ENCODE measurements around the gene CLDN7. TPM values are rescaled to one million over a fixed set of nuclear protein-coding genes. Genes with fewer than 3 reads are reported as not detected.

CLDN7 gene
- total RNA-seq, 1 donor from 2014 or later = 0.75 TPM

DNA sequence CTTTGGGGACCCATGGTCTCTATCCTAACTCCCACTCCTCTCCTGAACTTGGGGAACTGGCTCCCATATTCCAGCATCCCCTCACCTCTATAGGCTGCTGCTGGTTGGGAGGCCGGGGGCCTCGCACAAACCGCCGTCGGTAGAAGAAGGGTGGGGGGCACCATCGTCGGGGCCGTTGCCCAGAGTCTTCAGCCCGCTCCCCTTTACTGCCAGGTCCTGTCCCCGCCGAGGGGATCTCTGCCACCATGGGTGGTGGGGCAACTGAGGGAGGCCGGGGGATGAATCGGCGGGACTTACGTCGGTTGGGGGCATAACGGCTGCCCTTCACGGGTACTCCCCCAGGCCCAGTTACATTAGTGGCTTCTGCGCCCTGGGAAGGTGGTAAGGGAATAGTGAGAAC, 27.9 kb upstream of the CLDN7 start:
- intact Hi-C loops (cut with DNase I) = no loop called here
- DNase-seq (ENCODE audit: low spot score) = no peak

DNA sequence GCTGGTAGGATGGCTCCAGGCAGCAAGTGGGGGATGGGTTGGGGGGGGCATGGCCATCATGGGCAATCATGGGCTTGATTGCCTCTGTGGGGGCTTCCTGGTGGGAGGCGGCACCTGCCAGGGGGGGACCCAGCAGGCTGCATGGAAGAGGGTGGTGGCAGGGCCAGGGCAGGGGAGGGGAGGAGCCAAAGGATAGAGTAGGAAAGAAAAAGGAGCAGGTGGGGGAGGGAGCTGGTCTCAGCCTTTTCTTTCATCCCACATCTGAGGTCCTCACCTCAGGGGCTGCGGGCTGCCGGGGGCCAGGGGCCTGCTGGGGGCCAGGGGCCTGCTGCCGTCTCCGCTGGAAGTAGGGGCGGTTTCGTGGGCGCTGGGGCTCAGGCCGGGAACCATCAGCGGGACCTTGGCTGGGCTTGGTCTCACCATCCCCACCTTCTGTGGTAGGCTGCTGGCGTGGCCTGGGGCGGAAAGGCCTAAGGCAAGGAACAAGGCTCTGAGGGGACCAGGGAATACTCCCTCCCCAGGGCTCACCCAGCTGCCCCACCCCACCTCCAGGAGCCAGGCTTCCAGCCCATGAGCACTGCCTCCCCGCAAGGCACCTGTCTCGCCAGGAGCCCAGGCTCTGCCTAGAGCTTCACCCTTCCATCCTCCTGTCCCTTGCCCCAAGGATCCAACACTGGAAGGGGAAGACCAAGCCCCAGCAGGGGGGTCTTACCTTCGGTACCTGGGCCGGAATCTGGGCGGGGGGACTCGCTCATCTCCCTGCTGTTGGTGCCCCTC, 27.2 kb upstream of the CLDN7 start:
- DNase-seq (ENCODE audit: low spot score) = no peak
- intact Hi-C loops (cut with DNase I) = no loop called here

DNA sequence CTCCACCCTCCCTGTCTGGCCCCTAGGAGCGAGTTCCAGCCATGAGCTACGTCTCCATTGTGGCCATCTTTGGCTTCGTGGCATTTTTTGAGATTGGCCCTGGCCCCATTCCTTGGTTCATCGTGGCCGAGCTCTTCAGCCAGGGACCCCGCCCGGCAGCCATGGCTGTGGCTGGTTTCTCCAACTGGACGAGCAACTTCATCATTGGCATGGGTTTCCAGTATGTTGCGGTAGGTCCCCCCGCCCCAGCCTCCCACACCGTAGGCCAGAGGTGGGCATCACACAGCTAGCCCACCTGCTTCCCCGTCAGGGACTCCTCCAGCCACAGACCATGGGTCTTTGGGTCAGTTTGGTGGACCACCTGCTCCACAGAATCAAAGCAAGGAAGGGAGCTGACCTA, 23.4 kb upstream of the CLDN7 start:
- intact Hi-C loops (cut with DNase I) = no loop called here
- DNase-seq (ENCODE audit: low spot score) = peak; percentile 63

DNA sequence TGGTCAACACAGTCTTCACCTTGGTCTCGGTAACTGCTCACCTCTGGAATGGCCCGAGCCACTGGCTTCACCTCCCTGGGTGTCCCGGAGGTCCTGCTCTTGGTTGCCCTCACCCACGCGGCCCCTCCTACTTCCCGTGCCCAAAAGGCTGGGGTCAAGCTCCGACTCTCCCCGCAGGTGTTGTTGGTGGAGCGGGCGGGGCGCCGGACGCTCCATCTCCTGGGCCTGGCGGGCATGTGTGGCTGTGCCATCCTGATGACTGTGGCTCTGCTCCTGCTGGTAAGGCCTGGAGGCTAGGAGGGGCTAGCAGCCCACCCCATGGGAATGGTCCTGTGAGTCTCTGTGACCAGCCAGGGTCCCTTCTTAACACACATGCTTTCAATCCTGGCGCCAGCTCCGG, 22.6 kb upstream of the CLDN7 start:
- DNase-seq (ENCODE audit: low spot score) = no peak
- intact Hi-C loops (cut with DNase I) = no loop called here

DNA sequence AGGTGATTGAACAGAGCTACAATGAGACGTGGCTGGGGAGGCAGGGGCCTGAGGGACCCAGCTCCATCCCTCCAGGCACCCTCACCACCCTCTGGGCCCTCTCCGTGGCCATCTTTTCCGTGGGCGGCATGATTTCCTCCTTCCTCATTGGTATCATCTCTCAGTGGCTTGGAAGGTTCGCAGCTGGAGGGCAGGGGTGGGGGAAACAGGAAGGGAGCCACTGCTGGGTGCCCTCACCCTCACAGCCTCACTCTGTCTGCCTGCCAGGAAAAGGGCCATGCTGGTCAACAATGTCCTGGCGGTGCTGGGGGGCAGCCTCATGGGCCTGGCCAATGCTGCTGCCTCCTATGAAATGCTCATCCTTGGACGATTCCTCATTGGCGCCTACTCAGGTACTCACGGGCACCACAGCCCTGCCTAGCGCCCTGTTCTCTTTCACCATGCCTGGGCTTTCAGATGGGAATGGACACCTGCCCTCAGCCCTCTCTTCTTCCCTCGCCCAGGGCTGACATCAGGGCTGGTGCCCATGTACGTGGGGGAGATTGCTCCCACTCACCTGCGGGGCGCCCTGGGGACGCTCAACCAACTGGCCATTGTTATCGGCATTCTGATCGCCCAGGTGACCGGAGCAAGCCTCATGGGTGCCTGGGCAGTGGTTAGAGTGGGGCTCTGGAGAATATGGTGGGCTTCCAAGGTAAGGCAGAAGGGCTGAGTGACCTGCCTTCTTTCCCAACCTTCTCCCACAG, 21.4 kb upstream of the CLDN7 start:
- no peak for DNase-seq (ENCODE audit: low spot score)
- intact Hi-C loops (cut with DNase I) = no loop called here

DNA sequence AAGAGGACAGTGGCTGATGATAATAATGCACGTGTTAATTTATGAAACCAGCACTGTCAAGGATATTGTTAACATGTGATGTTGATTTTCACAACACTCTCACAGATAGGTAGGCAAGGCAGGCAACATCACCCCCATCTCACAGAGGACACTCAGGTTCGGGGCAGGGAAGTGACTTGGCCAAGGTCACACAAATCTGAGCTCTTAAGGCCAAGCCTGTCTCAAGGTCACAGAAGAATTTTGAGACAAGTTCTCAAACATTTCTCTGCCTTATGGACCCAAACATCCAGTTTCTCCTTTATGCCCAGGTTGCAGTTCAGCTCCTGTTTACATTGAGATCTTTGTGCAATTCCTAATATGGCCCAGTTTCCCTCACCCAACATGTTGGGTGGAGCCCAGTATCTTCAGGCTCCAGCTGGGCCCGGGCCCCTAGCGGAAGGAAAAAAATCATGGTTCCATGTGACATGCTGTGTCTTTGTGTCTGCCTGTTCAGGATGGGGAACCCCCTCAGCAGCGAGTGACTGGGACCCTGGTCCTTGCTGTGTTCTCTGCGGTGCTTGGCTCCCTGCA, 20.6 kb upstream of the CLDN7 start:
- intact Hi-C loops (cut with DNase I) = no loop called here

DNA sequence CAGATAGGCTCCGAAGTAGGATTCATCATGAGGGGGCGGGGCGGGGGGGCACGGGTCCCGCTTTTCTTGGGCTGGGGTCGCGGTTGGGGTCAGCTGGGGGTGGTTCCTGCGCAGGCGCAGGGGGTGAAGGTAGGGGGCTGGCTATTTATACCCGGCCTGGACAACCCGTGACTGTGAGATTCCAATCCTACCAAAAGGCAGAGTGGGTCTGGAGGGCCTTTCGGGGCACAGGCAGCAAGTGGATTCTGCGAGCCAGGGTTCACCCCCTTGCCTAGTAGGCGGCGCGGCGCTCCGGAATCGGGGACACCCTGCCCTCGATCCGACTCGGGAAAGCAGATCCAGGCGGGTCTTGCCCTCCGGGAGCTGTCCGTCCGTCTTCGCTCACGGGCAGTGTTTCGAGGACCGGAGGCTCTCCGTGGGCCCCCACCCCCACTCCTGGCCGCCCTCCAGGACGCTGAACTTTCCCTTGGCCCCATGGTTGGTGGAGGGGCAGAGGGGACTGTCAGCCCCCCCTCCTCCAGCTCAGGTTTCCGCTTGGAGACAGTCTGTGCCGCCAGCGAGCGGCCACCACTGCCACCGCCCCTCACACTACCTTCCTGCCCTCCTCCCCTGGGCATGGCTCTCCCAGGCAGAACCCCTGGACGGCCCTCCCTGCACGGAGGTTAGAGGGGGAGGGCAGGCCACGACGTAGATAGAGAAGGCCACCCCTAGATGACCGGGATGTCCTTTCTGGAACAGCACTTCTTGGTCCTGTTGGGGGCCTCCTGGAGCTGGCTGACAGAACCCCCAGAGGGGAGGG, 19.9 kb upstream of the CLDN7 start:
- intact Hi-C loops (cut with DNase I) = loop anchor here (1.0 to 2.0 kb wide), 2 partner anchors 30 to 71 kb away; partner anchors contain the start of genes ELP5 and KCTD11
- peak; percentile 84 for DNase-seq (ENCODE audit: low spot score)

More for the DNA sequence above, 20.6 kb upstream of the CLDN7 start:
- DNase-seq (ENCODE audit: low spot score) = no peak

DNA sequence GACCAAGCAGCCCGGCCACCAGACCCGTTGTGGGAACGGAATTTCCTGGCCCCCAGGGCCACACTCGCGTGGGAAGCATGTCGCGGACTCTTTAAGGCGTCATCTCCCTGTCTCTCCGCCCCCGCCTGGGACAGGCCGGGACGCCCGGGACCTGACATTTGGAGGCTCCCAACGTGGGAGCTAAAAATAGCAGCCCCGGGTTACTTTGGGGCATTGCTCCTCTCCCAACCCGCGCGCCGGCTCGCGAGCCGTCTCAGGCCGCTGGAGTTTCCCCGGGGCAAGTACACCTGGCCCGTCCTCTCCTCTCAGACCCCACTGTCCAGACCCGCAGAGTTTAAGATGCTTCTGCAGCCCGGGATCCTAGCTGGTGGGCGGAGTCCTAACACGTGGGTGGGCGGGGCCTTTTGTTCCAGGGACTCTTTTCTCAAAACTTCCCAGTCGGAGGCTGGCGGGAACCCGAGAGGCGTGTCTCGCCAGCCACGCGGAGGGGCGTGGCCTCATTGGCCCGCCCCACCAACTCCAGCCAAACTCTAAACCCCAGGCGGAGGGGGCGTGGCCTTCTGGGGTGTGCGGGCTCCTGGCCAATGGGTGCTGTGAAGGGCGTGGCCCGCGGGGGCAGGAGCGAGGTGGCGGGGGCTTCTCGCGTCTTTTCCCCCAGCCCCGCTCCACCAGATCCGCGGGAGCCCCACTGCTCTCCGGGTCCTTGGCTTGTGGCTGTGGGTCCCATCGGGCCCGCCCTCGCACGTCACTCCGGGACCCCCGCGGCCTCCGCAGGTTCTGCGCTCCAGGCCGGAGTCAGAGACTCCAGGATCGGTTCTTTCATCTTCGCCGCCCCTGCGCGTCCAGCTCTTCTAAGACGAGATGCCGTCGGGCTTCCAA, 19.0 kb upstream of the CLDN7 start, which contains the start of gene SLC2A4:
Gene SLC2A4, plus strand, starts transcription at position 645 of the 879 bp plus-strand sequence. Its CDS starts 217 bp downstream, at position 862.
- DNase-seq (ENCODE audit: low spot score) = peak; percentile 95
- intact Hi-C loops (cut with DNase I) = loop anchor here (1.0 to 2.0 kb wide), 2 partner anchors 29 to 71 kb away; partner anchors contain the start of genes ELP5 and KCTD11

DNA sequence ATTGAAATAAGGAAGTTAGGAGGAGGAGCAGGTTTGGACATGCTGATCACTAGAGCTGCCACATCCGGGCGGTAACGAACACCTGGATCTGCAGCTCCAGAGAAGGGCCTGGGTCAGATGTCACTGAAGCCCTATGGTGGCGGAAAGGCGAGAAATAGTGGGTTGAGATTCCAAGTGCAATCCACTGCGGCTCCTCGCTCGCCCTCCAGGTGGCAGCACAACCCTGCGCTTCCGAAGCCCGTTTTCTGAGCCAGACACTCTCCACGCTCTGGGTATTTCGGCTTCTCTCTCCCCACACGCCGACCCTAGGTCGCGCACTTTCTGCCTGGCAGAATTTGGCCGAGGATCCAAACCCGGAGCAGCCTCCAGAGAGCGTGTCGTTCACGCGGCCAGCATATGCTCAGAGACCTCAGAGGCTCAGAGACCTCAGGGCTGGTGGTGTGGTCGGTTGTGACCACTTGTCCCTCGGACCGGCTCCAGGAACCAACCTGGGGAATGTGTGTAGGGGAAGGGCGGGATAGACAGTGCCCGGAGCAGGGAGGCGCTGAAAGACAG, 18.3 kb upstream of the CLDN7 start:
- DNase-seq (ENCODE audit: low spot score) = peak; percentile 89
- intact Hi-C loops (cut with DNase I) = loop anchor here (1.0 to 2.0 kb wide), 3 partner anchors 16 to 72 kb away; partner anchors contain the start of genes ELP5 and KCTD11

DNA sequence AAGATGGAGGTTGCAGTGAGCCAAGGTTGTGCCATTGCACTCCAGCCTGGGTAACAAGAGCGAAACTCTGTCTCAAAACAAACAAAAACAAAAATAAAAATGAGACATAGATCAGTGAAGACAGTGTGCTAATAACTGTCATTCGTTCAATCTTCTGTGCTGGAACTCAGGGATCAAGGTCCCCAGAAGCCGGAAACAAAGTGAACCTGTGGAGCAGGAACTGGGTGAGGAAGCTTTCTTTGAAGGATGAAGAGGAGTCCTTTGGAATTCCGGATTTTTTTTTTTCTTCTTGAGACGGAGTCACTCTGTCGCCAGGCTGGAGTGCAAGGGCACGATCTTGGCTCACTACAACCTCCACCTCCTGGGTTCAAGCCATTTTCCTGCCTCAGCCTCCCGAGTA, 17.2 kb upstream of the CLDN7 start:
- intact Hi-C loops (cut with DNase I) = no loop called here

DNA sequence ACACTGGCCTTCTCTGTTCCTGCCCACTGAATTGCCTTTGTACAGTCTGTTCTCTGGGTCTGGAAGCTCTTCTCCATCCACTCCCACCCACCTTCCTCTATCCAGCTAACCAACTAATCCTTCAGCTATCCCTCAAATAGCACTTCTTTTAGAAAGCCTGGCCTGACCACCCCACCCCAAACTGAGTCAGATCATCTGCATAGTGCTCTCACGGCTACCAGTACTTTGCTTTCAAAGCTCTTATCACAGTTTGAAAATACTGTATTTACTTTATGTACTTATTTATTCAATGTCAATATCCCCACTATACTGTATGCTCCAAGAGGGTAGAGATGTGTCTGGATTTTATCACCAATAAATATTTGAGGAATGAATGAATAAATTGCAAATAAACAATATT, 4.5 kb upstream of the CLDN7 start:
- intact Hi-C loops (cut with DNase I) = no loop called here
- DNase-seq (ENCODE audit: low spot score) = no peak

More for the DNA sequence above, 17.2 kb upstream of the CLDN7 start:
- no peak for DNase-seq (ENCODE audit: low spot score)

DNA sequence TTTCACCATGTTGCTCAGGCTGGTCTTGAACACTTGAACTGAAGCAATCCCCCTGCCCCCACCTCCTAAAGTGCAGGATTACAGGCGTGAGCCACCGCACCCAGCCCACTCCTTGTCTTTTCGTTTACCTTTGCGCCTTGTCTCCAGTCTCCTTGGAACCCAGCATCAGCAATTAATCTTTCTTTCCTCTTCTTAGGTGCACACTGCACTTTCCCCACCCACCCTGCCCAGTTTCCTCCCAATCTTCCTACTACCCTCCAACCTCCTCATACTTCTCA, 1.5 kb upstream of the CLDN7 start:
- DNase-seq (ENCODE audit: low spot score) = no peak
- intact Hi-C loops (cut with DNase I) = no loop called here

DNA sequence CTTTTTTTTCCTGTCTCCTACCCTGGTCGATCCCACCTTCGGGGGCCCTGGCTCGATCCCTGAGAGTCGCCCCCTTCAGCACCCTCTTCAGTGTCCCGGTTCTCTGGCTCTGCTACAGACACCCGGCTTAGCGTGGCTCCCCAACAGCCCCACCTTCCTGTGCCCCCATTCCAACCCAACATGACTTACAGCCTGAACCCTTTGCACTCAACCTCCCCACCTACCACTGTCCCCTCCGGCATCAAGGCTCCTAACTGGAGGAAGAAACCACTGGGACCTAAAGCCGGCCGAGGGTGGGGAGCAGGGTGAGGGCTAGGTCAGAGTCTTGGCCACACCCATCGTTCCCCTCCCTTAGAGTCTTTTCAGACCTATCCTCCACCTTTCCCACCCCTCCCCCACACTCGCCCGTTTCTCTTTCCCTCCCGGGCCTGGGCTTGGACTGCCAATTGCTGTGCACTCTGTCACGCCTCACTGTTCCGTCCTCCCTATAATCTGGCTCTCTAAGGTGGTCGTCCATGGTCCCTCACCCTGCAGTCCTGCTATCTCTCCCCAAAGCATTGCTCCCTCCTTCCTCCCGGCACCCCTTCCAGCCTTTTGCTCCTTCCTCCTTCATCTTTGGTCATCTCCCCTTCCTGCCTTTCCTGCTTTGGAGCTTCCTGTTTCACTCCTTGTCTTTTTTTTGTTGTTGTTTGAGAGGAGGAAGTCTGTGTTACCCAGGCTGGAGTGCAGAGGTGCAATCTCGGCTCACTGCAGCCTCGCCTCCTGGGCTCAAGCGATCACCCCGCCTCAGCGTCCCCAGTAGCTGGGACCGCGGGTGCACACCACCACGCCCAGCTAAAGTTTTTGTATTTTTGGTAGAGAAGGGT, 890 bp upstream of the CLDN7 start:
- intact Hi-C loops (cut with DNase I) = no loop called here
- DNase-seq (ENCODE audit: low spot score) = no peak

DNA sequence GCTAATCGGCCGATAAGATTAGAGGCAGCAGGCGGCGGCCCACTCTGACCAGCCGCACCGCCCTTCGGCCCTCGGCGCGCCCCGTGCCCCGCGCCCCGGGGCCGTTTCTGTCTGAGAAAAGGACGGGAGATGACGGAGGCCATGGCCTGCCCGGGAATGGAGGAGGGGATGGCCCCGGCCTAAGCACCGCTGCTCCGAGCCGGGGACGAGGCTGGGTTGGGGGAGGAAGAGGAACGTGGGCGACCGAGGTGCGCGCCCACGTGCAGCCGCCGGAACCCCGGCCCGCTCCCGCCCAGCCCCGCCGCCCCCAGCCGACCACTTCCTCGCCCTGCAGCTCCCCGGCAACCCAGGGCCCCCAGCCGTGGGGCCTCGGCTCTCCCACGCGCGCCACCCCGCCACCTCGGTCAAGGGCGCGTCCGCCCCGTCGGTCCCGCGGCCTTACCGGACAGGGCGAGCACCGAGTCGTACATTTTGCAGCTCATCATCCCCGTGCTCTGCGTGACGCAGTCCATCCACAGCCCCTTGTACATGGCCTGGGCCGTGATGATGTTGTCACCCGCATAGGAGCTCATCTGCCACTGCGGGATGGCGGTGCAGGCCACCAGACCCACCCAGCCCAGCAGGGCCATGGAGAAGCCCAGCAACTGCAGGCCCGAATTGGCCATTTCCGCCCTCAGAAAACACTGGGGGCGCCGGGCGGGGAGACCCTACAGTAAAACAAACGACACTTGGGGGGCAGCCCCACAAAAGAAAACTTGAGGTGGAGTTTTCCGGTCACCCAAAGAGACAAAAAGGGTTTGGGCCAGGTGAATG, 693 bp downstream of the CLDN7 start:
- no peak for DNase-seq (ENCODE audit: low spot score)
- intact Hi-C loops (cut with DNase I) = no loop called here

DNA sequence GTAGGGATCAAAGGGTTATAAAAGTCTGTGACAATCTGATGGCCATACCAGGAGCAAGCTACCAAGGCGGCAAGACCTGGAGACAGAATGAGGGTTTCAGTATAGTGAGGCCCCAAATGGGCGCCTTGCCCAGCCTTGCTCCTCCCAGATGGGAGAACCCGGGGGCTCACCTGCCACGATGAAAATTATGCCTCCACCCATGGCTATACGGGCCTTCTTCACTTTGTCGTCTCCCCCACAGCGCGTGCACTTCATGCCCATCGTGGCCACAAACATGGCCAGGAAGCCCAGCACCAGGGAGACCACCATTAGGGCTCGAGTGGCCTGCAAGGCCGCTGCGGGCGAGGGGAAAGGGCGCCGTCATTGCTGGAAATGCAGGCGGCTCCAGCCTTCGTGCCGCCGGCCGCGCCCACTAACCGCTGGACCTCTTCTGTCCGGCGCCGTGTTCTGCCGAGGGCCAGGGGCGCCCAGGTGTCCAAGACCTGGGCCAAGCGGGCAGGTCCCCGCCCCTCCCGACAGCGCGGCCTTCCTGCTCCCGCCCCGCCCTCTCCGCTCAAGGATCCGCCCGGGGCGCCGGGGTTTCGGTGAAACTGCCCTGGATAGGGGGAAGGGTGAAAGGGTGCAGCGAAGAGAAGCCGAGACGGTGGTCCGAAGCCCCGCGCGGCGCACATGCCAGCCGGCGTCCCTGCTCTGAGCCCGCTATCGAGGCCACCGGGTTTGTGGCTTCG, 1.5 kb downstream of the CLDN7 start:
- no peak for DNase-seq (ENCODE audit: low spot score)

DNA sequence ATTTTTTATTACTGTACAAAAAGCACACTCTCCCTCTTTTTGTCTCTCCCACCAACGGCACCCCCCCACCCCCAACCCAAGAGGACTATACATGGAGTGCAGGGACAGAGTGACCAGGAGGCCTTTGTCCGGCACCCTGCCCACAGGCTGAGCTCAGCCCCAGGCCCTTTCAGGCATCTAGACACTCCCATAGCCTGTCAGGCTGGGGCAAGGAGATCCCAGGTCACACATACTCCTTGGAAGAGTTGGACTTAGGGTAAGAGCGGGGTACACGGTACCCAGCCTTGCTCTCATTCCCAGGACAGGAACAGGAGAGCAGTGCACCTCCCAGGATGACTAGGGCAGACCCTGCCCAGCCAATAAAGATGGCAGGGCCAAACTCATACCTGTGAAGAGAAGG, 2.1 kb downstream of the CLDN7 start:
- intact Hi-C loops (cut with DNase I) = no loop called here
- DNase-seq (ENCODE audit: low spot score) = no peak

More for the DNA sequence above, 1.5 kb downstream of the CLDN7 start:
- intact Hi-C loops (cut with DNase I) = no loop called here
